Activated naive CD8-positive, alpha-beta T cell treated with anti-CD3 and anti-CD28 coated beads for 36 hours (primary cell): ENCODE results near the gene SRPX. TPM values are rescaled to one million over a fixed set of nuclear protein-coding genes. Genes with fewer than 3 reads are reported as not detected.

Source experiments
- DNase-seq: peaks from one replicate; pipeline ENCODE4 v3.0.0; 2021
- H3K27ac Mint-ChIP-seq: one replicate; pipeline ENCODE4 v1.8.0; 2022; ENCODE audit warnings: mild to moderate bottlenecking, moderate library complexity, mixed read lengths
- H3K27me3 Mint-ChIP-seq: one replicate; pipeline ENCODE4 v1.8.0; 2022; ENCODE audit warnings: mild to moderate bottlenecking, mixed read lengths
- H3K36me3 Mint-ChIP-seq: one replicate; pipeline ENCODE4 v1.8.0; 2021; ENCODE audit warnings: mild to moderate bottlenecking, mixed read lengths
- H3K4me1 Mint-ChIP-seq: one replicate; pipeline ENCODE4 v1.8.0; 2021; ENCODE audit warnings: mixed read lengths
- H3K4me3 Mint-ChIP-seq: one replicate; pipeline ENCODE4 v1.8.0; 2022; ENCODE audit warnings: mild to moderate bottlenecking, moderate library complexity, mixed read lengths
- H3K9me3 Mint-ChIP-seq: one replicate; pipeline ENCODE4 v1.8.0; 2022; ENCODE audit warnings: mixed read lengths
- total RNA-seq, 2 experiments: library from RNA; stranded (reverse); gene quantifications; one replicate each; pipeline ENCODE4 v1.2.3, GENCODE V29; 2021

Gene SRPX
- total RNA-seq, 2 experiments from 2014 or later: not detected

GRCh38 chrX:38175139-38175538 lies 45.5 kb downstream of the SRPX start:
- Mint-ChIP-seq H3K4me3 (no peak overlapping the region), H3K36me3 (no peaks in the 10 kb centered on the region), H3K9me3 (no peaks in the 10 kb centered on the region), H3K4me1 (no peaks in the 10 kb centered on the region), H3K27me3 (no peaks in the 10 kb centered on the region), H3K27ac (no peak overlapping the region)
- DNase-seq: peak; percentile 6

GRCh38 chrX:38172596-38172995 lies 48.1 kb downstream of the SRPX start:
- Mint-ChIP-seq H3K27me3 (no peaks in the 10 kb centered on the region), H3K9me3 (no peaks in the 10 kb centered on the region), H3K36me3 (no peaks in the 10 kb centered on the region), H3K4me3 (no peak overlapping the region), H3K4me1 (no peaks in the 10 kb centered on the region), H3K27ac (no peak overlapping the region)
- no peak for DNase-seq

- no peak overlapping the region for H3K27ac Mint-ChIP-seq
- no peaks in the 10 kb centered on the region for H3K27me3 Mint-ChIP-seq
Measured at GRCh38 chrX:38170556-38170955, 50.1 kb downstream of the SRPX start.

GRCh38 chrX:38166478-38167083 lies 54.1 kb downstream of the SRPX start:
- H3K9me3 Mint-ChIP-seq: no peaks in the 10 kb centered on the region
- H3K4me1 Mint-ChIP-seq: no peaks in the 10 kb centered on the region
- DNase-seq: no peak
- no peaks in the 10 kb centered on the region for H3K36me3 Mint-ChIP-seq
- no peaks in the 10 kb centered on the region for H3K27me3 Mint-ChIP-seq
- no peak overlapping the region for H3K27ac Mint-ChIP-seq
- no peak overlapping the region for H3K4me3 Mint-ChIP-seq

More at GRCh38 chrX:38170556-38170955, 50.1 kb downstream of the SRPX start:
- H3K4me3 Mint-ChIP-seq: no peak overlapping the region
- H3K36me3 Mint-ChIP-seq: no peaks in the 10 kb centered on the region
- DNase-seq: no peak
- H3K9me3 Mint-ChIP-seq: no peaks in the 10 kb centered on the region
- H3K4me1 Mint-ChIP-seq: no peaks in the 10 kb centered on the region

DNA sequence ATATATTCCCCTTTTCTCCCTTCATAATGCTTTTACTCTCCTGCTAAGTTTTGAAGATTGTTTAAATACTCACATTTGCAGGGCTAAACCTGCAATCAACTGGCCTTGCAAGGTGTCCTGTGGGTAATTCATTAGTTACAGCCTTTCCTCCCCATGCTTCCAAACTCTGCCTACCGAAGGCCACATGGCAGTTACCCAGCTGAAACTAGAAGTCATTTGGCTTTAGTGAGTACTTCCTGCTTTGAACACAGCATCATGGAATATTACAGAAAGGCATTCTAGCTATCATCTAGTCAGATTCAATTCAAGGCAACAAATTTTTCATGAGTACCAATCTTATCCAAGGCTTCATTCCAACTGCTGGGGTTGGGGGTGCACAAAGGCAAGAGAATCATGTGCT lies 55.6 kb downstream of the SRPX start:
- H3K27me3 Mint-ChIP-seq: no peaks in the 10 kb centered on the region
- DNase-seq: no peak
- H3K9me3 Mint-ChIP-seq: no peaks in the 10 kb centered on the region
- H3K4me1 Mint-ChIP-seq: no peaks in the 10 kb centered on the region
- H3K4me3 Mint-ChIP-seq: no peak overlapping the region
- H3K36me3 Mint-ChIP-seq: no peaks in the 10 kb centered on the region
- no peak overlapping the region for H3K27ac Mint-ChIP-seq

DNA sequence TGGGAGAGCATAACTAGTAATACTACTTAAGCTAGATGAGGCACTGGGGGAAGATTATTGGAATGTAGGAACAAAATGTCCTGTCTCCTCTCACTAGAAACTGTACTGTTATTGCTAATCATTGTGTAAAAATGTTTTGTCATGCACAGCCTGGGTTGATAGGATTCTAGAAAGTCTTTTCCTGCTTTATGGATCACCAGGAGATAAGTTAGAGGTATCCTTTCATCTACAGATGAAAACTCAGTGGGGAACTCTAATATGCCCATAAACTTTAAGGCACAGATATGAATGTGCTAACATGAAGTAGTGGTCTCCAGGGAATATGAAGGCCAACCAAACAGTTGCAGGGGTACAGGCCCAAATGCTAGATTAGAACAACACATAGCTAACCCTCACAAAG lies 57.5 kb downstream of the SRPX start:
- DNase-seq: no peak
- H3K4me3 Mint-ChIP-seq: no peak overlapping the region
- no peak overlapping the region for H3K27ac Mint-ChIP-seq
- no peaks in the 10 kb centered on the region for H3K27me3 Mint-ChIP-seq
- no peaks in the 10 kb centered on the region for H3K4me1 Mint-ChIP-seq
- H3K36me3 Mint-ChIP-seq: no peaks in the 10 kb centered on the region
- H3K9me3 Mint-ChIP-seq: no peaks in the 10 kb centered on the region

GRCh38 chrX:38156838-38157237 lies 63.8 kb downstream of the SRPX start:
- Mint-ChIP-seq H3K4me3 (no peak overlapping the region), H3K9me3 (no peaks in the 10 kb centered on the region), H3K27ac (no peak overlapping the region), H3K36me3 (no peaks in the 10 kb centered on the region), H3K4me1 (no peaks in the 10 kb centered on the region), H3K27me3 (no peaks in the 10 kb centered on the region)
- no peak for DNase-seq

- DNase-seq: no peak
- H3K27me3 Mint-ChIP-seq: no peaks in the 10 kb centered on the region
- no peak overlapping the region for H3K4me3 Mint-ChIP-seq
- no peak overlapping the region for H3K27ac Mint-ChIP-seq
- H3K36me3 Mint-ChIP-seq: no peaks in the 10 kb centered on the region
- no peaks in the 10 kb centered on the region for H3K9me3 Mint-ChIP-seq
- H3K4me1 Mint-ChIP-seq: no peaks in the 10 kb centered on the region
Measured at GRCh38 chrX:38154818-38155217, 65.9 kb downstream of the SRPX start.

GRCh38 chrX:38154340-38154739 lies 66.3 kb downstream of the SRPX start:
- no peak for DNase-seq
- Mint-ChIP-seq H3K27me3 (no peaks in the 10 kb centered on the region), H3K27ac (no peak overlapping the region), H3K4me3 (no peak overlapping the region), H3K4me1 (no peaks in the 10 kb centered on the region), H3K9me3 (no peaks in the 10 kb centered on the region), H3K36me3 (no peaks in the 10 kb centered on the region)

DNA sequence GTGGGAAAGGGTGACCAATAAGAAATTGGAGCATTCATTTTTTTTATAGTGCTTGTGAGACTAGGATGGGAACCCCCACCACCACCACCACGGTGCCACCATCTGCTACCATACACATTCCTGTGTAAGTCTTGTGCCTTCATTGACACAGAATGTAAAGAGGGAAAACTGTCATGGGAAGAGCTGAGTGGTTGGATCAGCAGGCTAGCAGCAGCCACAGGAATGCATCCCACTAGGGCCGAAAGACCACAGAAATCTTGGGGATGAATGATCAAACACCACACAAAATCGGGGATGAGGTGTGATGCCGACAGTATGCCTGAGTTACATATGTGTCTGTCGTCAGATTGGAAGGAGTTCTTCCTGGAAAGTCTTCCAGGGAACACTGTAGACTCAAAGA lies 69.2 kb downstream of the SRPX start:
- Mint-ChIP-seq H3K27ac (no peak overlapping the region), H3K4me3 (no peak overlapping the region), H3K36me3 (no peaks in the 10 kb centered on the region), H3K27me3 (no peaks in the 10 kb centered on the region), H3K4me1 (no peaks in the 10 kb centered on the region), H3K9me3 (no peaks in the 10 kb centered on the region)
- no peak for DNase-seq

- H3K4me3 Mint-ChIP-seq: no peak overlapping the region
Measured at GRCh38 chrX:38150993-38151392, 69.7 kb downstream of the SRPX start.

DNA sequence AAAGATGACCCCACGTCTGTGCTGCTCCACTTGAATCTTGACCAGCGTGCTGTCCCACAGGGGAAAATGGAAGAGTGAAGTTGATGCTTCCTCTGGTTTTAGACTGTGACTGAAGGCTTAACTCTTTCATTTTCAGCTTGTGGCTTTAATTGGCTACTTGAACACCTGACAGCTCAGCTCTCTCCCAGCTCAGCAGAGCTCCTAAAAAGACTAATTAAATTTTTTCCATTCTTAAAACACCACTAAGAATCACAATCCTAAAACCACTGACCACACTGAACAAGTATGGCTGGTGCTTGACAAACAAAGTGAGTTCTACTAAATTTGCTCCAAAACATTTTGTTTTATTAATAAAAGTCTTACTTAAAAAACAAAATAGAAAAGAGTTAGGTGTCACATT lies 71.7 kb downstream of the SRPX start:
- Mint-ChIP-seq H3K36me3 (no peaks in the 10 kb centered on the region), H3K9me3 (no peaks in the 10 kb centered on the region), H3K27me3 (peaks cover 8% of the 10 kb centered on the region), H3K4me3 (no peak overlapping the region), H3K4me1 (no peaks in the 10 kb centered on the region), H3K27ac (no peak overlapping the region)
- no peak for DNase-seq

More at GRCh38 chrX:38150993-38151392, 69.7 kb downstream of the SRPX start:
- Mint-ChIP-seq H3K4me1 (no peaks in the 10 kb centered on the region), H3K36me3 (no peaks in the 10 kb centered on the region), H3K27me3 (no peaks in the 10 kb centered on the region), H3K9me3 (no peaks in the 10 kb centered on the region), H3K27ac (no peak overlapping the region)
- DNase-seq: no peak

GRCh38 chrX:38142610-38143009 lies 78.1 kb downstream of the SRPX start:
- Mint-ChIP-seq H3K27me3 (peaks cover 8% of the 10 kb centered on the region), H3K9me3 (no peaks in the 10 kb centered on the region), H3K36me3 (no peaks in the 10 kb centered on the region), H3K4me1 (no peaks in the 10 kb centered on the region), H3K27ac (no peak overlapping the region), H3K4me3 (no peak overlapping the region)
- no peak for DNase-seq

GRCh38 chrX:38138900-38139299 lies 81.8 kb downstream of the SRPX start:
- no peaks in the 10 kb centered on the region for H3K27me3 Mint-ChIP-seq
- no peaks in the 10 kb centered on the region for H3K9me3 Mint-ChIP-seq
- no peak overlapping the region for H3K4me3 Mint-ChIP-seq
- H3K27ac Mint-ChIP-seq: no peak overlapping the region
- DNase-seq: no peak
- H3K4me1 Mint-ChIP-seq: no peaks in the 10 kb centered on the region
- H3K36me3 Mint-ChIP-seq: no peaks in the 10 kb centered on the region

GRCh38 chrX:38138157-38138891 lies 82.3 kb downstream of the SRPX start:
- Mint-ChIP-seq H3K4me1 (no peaks in the 10 kb centered on the region), H3K9me3 (no peaks in the 10 kb centered on the region), H3K27me3 (no peaks in the 10 kb centered on the region), H3K36me3 (no peaks in the 10 kb centered on the region), H3K4me3 (no peak overlapping the region), H3K27ac (no peak overlapping the region)
- DNase-seq: no peak

GRCh38 chrX:38129366-38129765 lies 91.3 kb downstream of the SRPX start:
- Mint-ChIP-seq H3K27me3 (no peaks in the 10 kb centered on the region), H3K27ac (no peak overlapping the region), H3K36me3 (no peaks in the 10 kb centered on the region), H3K4me1 (no peaks in the 10 kb centered on the region), H3K9me3 (no peaks in the 10 kb centered on the region), H3K4me3 (no peak overlapping the region)
- no peak for DNase-seq
